HUDEP-2 (cell line): ENCODE results near the gene FAM135A.
"Not testable (repeated sequence)": the region's sequence is repeated elsewhere in the genome, so short reads cannot be mapped to it uniquely, and the experiment has no call there.

Experiments
- DNase-seq, 76 experiments: peaks; one replicate each; lab custom pipeline; 2025; ENCODE audit not compliant: unreplicated experiment in 76 of 76; lab: John Stamatoyannopoulos, UW

Gene FAM135A

GRCh38 chr6:70395301-70395672 is 18.0 kb upstream of the FAM135A start:
- no peak for DNase-seq

- DNase-seq, result no peak
Observed at GRCh38 chr6:70396163-70396562, 17.1 kb upstream of the FAM135A start.

- no peak for DNase-seq
Observed at GRCh38 chr6:70396796-70397729, 16.2 kb upstream of the FAM135A start.

- DNase-seq, result peak in 2 of 76 experiments; percentile 8 to 22
Observed at GRCh38 chr6:70398783-70399728, 14.3 kb upstream of the FAM135A start.

GRCh38 chr6:70404658-70405057 is 8.7 kb upstream of the FAM135A start:
- no peak for DNase-seq

GRCh38 chr6:70409216-70409615 is 4.1 kb upstream of the FAM135A start:
- DNase-seq, result no peak

- DNase-seq, result no peak
Observed at GRCh38 chr6:70411542-70412251, 1.6 kb upstream of the FAM135A start.

- peak in 3 of 76 experiments; percentile 49 to 91 (median 50) for DNase-seq
Observed at GRCh38 chr6:70412252-70413113, 825 bp upstream of the FAM135A start.

- DNase-seq, result peak in 15 of 76 experiments; percentile 6 to 36 (median 16)
Observed at GRCh38 chr6:70413992-70414494, 735 bp downstream of the FAM135A start.

- no peak for DNase-seq
Observed at GRCh38 chr6:70414813-70415212, 1.5 kb downstream of the FAM135A start.

- no peak for DNase-seq
Observed at GRCh38 chr6:70415247-70415646, 1.9 kb downstream of the FAM135A start.

GRCh38 chr6:70415660-70416059 is 2.4 kb downstream of the FAM135A start:
- no peak for DNase-seq

GRCh38 chr6:70421509-70421908 is 8.2 kb downstream of the FAM135A start:
- no peak for DNase-seq

- DNase-seq, result no peak
Observed at GRCh38 chr6:70423189-70424134, 10.2 kb downstream of the FAM135A start.

GRCh38 chr6:70424291-70424690 is 11.0 kb downstream of the FAM135A start:
- DNase-seq, result no peak

GRCh38 chr6:70436320-70436719 is 23.0 kb downstream of the FAM135A start:
- no peak for DNase-seq

- no peak for DNase-seq
Observed at GRCh38 chr6:70445001-70445400, 31.7 kb downstream of the FAM135A start.

- not testable (repeated sequence) for DNase-seq
Observed at GRCh38 chr6:70447343-70448070, 34.2 kb downstream of the FAM135A start.
